Stimulated activated CD4-positive, alpha-beta T cell treated with anti-CD3 and anti-CD28 coated beads, Interleukin-2, amount 100 ng/mL, for 24 hours (primary cell): ENCODE results near the gene PLEKHA3.
"Not testable (repeated sequence)": the region's sequence is repeated elsewhere in the genome, so short reads cannot be mapped to it uniquely, and the experiment has no call there.

Experiments used
- DNase-seq, 2 donors: peaks; one replicate each; pipeline ENCODE4 v3.0.0-alpha.2; 2020

Gene PLEKHA3

DNA sequence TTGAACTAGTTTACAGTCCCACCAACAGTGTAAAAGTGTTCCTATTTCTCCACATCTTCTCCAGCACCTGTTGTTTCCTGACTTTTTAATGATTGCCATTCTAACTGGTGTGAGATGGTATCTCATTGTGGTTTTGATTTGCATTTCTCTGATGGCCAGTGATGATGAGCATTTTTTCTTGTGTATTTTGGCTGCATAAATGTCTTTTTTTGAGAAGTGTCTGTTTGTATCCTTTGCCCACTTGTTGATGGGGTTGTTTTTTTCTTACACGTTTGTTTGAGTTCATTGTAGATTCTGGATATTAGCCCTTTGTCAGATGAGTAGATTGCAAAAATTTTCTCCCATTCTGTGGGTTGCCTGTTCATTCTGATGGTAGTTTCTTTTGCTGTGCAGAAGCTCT lies 45.2 kb downstream of the PLEKHA3 start:
- DNase-seq = not testable (repeated sequence)

DNA sequence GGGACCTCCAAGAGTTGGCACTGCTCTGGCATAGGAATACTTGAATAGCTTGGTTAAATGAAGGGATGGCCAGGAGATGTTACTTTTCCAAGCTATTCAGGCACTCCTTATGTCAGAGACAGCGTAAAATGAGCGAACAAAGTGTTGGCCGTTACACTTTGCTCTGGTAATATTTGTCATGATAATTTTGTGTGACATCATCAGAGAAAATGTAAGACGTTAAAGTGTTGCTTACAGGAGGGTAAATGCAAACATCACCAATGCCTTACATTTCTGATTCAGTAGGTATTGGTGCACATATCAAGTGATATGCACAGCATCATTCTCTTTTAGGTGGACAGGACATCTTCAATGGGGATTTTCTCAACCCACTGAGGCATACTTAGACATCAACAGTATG lies 46.0 kb downstream of the PLEKHA3 start:
- DNase-seq = no peak

DNA sequence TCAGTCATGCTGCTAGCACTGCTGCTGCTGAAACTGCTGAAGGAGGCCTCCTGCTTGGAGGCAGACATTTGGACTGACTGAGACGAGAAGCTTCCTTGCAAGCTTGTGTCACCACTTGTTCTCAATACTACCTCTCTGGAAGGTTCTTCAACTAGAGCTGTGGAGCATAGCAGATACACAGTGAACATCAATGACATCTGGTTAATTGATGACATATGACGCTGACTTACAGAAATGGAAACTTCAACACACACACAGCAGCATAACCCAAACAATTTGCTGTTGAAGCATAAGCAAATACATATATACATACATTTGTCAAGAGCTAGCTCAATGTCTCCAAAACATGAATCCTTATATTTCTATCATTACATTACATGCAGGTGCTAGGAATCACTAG lies 47.3 kb downstream of the PLEKHA3 start:
- DNase-seq = no peak

DNA sequence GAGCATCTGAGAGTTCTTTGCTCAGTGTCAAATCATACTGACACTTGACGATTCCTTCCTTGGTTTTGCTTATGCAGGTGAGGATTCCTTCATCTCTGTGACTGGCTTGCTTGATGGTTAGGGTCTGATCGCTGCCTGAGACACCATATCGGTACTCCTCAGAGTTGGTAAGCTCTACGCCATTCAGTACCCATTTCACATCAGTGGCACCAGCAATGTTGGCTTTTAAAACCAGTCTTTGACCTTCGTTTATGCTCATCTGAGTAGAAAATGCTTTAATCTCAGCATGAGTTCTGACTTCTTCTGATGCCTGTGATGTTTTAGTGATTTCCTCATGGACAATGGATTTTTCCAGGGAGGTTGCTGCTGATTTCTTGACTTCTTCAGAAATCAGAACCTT lies 48.4 kb downstream of the PLEKHA3 start:
- no peak for DNase-seq

DNA sequence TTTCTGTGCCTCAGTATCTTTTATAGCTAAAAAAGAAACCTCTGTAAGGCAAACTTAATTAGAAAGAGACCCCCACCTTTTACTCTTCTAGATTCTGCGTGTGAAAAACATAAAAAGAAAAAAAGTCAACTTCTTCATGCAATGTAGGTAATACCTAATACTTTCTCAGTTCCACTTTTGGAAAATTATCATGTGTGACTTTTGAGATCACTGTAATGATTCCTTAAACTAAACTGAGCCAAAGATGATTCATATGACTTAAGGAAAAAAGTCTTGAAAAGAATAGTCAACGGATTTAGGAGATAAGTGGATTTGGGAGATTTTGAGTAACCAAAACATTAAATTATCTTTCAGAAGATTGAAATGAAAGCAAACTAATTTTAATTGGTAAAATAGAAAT lies 48.9 kb downstream of the PLEKHA3 start:
- no peak for DNase-seq

DNA sequence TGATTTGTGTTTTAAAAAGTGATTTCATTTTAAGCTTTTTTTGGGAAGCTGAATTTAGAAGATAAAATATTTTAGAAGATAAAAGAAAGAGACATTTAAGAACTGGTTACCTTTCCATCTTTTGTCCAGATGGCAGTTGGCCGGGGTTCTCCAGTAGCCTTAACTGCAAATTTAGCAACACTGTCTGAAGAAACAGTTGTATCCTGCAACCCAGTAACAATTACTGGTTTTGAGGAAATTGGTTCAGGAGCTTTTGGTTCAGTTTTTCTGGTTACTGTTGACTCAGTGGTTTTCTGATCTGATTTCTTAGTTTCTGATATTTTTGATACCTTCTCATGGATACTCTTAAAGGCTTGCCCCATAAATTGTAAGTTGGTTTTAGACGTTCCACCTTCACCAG lies 49.9 kb downstream of the PLEKHA3 start:
- no peak for DNase-seq

DNA sequence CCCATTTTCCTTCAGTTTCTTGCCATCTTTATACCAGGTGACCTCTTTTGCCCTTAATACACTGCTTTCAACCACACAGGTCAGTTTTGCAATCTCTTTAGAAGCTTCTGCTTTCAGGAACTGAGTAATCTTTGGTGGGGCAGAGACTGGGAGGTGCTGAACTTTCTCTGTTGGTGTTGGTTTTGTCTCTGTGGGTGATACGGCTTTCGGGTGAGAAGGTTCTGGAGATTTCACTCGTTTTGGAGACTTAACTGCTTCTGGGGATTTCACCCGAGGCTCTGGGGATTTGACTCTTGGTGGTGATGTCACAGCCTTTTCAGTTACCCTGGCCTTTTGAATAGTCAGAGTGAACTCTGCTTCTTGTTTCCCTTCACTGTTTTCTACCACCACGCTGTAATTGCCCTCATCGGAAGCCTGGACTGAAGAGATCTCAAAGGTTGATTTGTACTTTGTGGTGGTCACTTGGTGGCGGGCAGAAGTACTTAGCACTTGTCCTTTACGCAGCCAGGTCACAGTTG lies 50.4 kb downstream of the PLEKHA3 start:
- peak; percentile 21 to 44 for DNase-seq

DNA sequence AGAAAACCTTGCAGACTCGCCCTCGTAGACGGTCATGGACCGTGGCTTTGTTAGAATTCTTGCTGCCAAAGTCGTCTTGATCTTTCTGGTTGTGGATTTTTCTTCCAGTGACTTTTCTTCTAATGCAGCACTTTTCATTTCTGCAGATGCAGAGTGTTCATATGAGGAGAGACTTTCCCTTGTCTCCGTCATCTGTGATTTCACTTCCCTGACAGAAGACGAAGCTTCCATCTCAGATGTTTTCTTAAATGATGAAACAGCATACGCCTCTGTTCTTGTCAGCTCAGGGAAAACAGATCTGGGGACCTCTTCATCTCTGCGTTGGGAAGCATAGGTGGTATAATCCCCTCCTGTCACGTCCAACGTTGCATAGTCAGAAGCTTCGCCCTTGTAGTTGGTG lies 50.9 kb downstream of the PLEKHA3 start:
- no peak for DNase-seq

DNA sequence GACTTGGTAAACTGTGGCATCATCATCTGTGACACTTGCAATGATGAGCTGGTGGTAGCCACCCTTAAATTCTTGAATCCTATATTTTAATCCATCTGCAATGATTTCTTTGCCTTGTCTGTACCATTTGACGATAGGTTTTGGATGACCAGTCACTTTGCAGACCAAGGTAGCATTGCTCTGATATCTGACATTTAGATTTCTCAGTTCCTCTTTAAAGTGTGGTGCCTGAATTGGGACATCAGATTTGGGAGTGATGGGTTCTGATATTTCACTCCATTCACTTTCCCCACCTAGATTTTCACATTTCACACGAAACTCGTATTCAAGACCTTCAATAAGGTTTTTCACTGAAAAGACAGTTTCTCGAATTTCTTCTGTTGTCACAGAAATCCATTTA lies 55.8 kb downstream of the PLEKHA3 start:
- DNase-seq = no peak

DNA sequence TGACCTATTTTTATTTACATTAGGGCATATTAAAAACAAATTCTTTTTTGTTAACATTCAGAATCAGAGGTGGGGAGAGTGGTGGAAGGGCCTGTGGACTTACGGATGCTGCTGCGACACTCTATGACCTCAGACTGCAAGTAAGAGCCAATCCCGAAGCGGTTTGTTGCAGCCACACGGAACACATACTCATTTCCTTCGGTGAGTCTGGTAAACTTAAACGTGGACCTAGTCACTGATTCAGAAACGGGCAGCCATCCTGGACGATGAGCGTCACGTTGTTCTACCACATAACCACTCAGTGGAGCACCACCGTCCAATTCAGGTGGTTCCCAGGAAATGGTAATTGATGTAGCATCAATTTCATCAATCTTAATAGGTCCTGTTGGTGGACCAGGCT lies 61.9 kb downstream of the PLEKHA3 start:
- DNase-seq = no peak

DNA sequence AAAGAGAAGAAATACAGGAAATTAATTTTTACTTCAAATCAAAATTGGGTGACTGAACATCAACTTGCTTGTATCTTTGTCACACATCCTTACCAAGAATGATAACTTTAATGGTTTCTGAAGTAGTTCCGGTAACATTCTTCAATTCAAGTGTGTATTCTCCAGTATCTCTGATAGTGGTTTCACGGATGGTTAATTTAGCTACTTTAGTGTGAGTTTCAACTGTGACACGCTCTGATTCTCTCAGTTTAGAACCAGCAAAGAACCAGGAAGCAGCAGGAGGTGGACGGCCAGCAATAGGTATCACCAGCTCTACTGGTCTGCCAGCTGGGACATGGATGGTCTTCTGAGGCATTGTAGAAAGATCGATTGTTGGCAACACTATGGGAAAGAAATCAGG lies 62.3 kb downstream of the PLEKHA3 start:
- DNase-seq = no peak

DNA sequence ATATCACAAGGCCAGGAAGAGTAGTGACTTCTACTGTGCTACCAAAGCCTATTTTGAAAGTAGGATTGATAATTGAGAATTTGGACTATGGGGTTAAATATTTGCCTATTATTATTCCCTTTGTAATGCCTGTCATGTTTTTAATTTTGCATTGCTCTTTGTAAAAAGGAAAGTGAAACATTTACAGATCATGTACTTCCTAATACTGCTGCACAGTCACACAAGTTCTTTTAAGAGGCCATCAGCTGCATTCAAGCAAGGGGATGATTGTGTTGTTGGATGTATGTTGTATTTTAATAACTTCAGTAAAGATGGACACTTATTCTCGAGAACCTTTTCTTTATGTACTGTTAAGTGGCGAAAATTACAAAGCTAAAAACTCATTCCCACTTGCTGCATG lies 70.1 kb downstream of the PLEKHA3 start:
- DNase-seq = no peak

DNA sequence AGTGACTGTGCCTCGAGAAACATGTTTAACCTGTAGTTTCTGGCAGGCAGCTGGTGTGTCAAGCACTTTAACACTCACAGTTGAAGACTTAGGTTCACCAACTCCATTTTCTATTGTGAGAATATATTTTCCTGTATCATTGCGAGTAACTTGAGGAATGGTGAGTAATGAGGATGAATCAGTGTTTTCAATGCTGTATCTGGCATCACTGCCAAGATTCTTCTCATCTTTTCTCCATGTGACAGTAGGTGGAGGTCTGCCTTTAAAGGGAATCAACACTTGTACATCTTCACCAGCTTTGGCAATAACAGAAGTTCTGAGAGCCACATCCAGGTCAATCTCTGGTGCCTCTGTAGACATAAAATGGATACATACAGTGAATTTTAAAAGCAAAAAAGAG lies 72.8 kb downstream of the PLEKHA3 start:
- no peak for DNase-seq
